ENCODE results near the gene CWC25. TPM values are rescaled to one million over a fixed set of nuclear protein-coding genes. Genes with fewer than 3 reads are reported as not detected.
A peak's percentile ranks its signal among the peaks of the same experiment; 100 is the strongest.

Gene CWC25
- polyA plus RNA-seq (12.7 to 15.3 TPM (median 14.9 TPM) in 3 replicates), polyA minus RNA-seq (5.4 to 8.3 TPM (median 7.5 TPM) in 3 replicates)
- polyA plus RNA-seq (2011; ENCODE audit: low read depth), result 53.7 TPM
- polyA plus RNA-seq (2011; cell fraction: cytosol; rRNA removed), result 8.1 and 10.5 TPM in 2 replicates
- polyA plus RNA-seq (2011; cell fraction: nucleus; rRNA removed), result 40.1 and 44.1 TPM in 2 replicates
- polyA plus RNA-seq (2012; ENCODE audit: low replicate concordance), result 11.6 and 36.1 TPM in 2 replicates
- 5.9 TPM for polyA minus RNA-seq (2011; cell fraction: cytosol; rRNA and poly(A)+ RNA removed)
- 6.0 and 11.3 TPM in 2 replicates for polyA minus RNA-seq (2011; cell fraction: nucleus; rRNA and poly(A)+ RNA removed)

GRCh38 chr17:38824899-38825761, at the start of gene CWC25:
Gene CWC25 (minus strand): TSS chr17:38825321. CDS start chr17:38825183, 138 bp downstream.
- no peaks in the 10 kb centered on the region for H3K9me1 ChIP-seq (ENCODE audit: control insufficient read depth, extremely low read depth, insufficient read depth, low read length)
- peaks cover 14% of the 10 kb centered on the region for H3K4me1 ChIP-seq (ENCODE audit: control insufficient read depth, extremely low read depth, insufficient read depth, low read length)
- peak within 1 kb of the TSS; percentile 90 for H3K4me2 ChIP-seq (ENCODE audit: control insufficient read depth, extremely low read depth, insufficient read depth, low read depth, low read length)
- no peak for FAIRE-seq
- no peaks in the 10 kb centered on the region for H4K20me1 ChIP-seq (ENCODE audit: control insufficient read depth, extremely low read depth, insufficient read depth, low read length)
- peak within 1 kb of the TSS; percentile 96 for H3K9ac ChIP-seq (ENCODE audit: control insufficient read depth, extremely low read depth, insufficient read depth, low read length)
- dilution Hi-C loops (cut with MboI; ENCODE audit: extremely low pct_ligation_motif_present, low sequenced_read_pairs), result no loop called here
- H3K4me3 ChIP-seq (ENCODE audit: control insufficient read depth in 2 of 3, extremely low read depth in 1 of 3, insufficient read depth in 2 of 3, low read depth in 1 of 3, low read length in 3 of 3), result peak within 1 kb of the TSS; percentile 98 to 100 (median 99)
- H3K27ac ChIP-seq (ENCODE audit: control insufficient read depth, insufficient read depth, low read length), result peak within 1 kb of the TSS; percentile 99
- H3K79me2 ChIP-seq (ENCODE audit: control insufficient read depth, insufficient read depth, low read length), result peaks cover 45% of the 10 kb centered on the region
- peak within 1 kb of the TSS; percentile 92 for H2AFZ ChIP-seq (ENCODE audit: control insufficient read depth, low read length)
- H3K27me3 ChIP-seq (ENCODE audit: control insufficient read depth, extremely low read depth, insufficient read depth, low read length), result no peaks in the 10 kb centered on the region
- H3K36me3 ChIP-seq (ENCODE audit: control insufficient read depth in 2 of 2, extremely low read depth in 1 of 2, insufficient read depth in 2 of 2, low read length in 2 of 2), result peaks cover 0 to 9% of the 10 kb centered on the region in 2 experiments
- TF ChIP-seq, protein P1, sequence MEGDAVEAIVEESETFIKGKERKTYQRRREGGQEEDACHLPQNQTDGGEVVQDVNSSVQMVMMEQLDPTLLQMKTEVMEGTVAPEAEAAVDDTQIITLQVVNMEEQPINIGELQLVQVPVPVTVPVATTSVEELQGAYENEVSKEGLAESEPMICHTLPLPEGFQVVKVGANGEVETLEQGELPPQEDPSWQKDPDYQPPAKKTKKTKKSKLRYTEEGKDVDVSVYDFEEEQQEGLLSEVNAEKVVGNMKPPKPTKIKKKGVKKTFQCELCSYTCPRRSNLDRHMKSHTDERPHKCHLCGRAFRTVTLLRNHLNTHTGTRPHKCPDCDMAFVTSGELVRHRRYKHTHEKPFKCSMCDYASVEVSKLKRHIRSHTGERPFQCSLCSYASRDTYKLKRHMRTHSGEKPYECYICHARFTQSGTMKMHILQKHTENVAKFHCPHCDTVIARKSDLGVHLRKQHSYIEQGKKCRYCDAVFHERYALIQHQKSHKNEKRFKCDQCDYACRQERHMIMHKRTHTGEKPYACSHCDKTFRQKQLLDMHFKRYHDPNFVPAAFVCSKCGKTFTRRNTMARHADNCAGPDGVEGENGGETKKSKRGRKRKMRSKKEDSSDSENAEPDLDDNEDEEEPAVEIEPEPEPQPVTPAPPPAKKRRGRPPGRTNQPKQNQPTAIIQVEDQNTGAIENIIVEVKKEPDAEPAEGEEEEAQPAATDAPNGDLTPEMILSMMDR (optimal IDR thresholded peaks at IDR 0.05 in 1 of 3, IDR thresholded peaks at IDR 0.05 in 1 of 3, conservative IDR thresholded peaks at IDR 0.05 in 1 of 3; ENCODE audit: extremely low read depth in 1 of 3, insufficient read depth in 2 of 3, low read length in 3 of 3), result no peak
- TF ChIP-seq EZH2 (IDR thresholded peaks at IDR 0.05; ENCODE audit: low read length), result no peak
- no peaks in the 10 kb centered on the region for H3K9me3 ChIP-seq (ENCODE audit: control insufficient read depth, low read depth, low read length)
- peak; percentile 64 for DNase-seq (ENCODE audit: low read depth, low spot score)

GRCh38 chr17:38873640-38874380, 48.7 kb upstream of the CWC25 start:
- no peaks in the 10 kb centered on the region for H3K27me3 ChIP-seq (ENCODE audit: control insufficient read depth, extremely low read depth, insufficient read depth, low read length)
- peaks cover 28% of the 10 kb centered on the region for H4K20me1 ChIP-seq (ENCODE audit: control insufficient read depth, extremely low read depth, insufficient read depth, low read length)
- H3K4me1 ChIP-seq (ENCODE audit: control insufficient read depth, extremely low read depth, insufficient read depth, low read length), result peaks cover 64% of the 10 kb centered on the region
- peaks cover 85% of the 10 kb centered on the region for H3K79me2 ChIP-seq (ENCODE audit: control insufficient read depth, insufficient read depth, low read length)
- peaks cover 5% of the 10 kb centered on the region for H3K9me1 ChIP-seq (ENCODE audit: control insufficient read depth, extremely low read depth, insufficient read depth, low read length)
- H3K27ac ChIP-seq (ENCODE audit: control insufficient read depth, insufficient read depth, low read length), result no peak overlapping the region
- FAIRE-seq, result no peak
- TF ChIP-seq, protein P1 (optimal IDR thresholded peaks at IDR 0.05 in 1 of 3, IDR thresholded peaks at IDR 0.05 in 1 of 3, conservative IDR thresholded peaks at IDR 0.05 in 1 of 3; ENCODE audit: extremely low read depth in 1 of 3, insufficient read depth in 2 of 3, low read length in 3 of 3), result no peak
- no peak for TF ChIP-seq EZH2 (IDR thresholded peaks at IDR 0.05; ENCODE audit: low read length)
- no peaks in the 10 kb centered on the region for H3K9me3 ChIP-seq (ENCODE audit: control insufficient read depth, low read depth, low read length)
- peaks cover 25 to 29% of the 10 kb centered on the region in 2 experiments for H3K36me3 ChIP-seq (ENCODE audit: control insufficient read depth in 2 of 2, extremely low read depth in 1 of 2, insufficient read depth in 2 of 2, low read length in 2 of 2)
- dilution Hi-C loops (cut with MboI; ENCODE audit: extremely low pct_ligation_motif_present, low sequenced_read_pairs), result no loop called here
- peak overlapping the region in 1 of 3 experiments; percentile 5 for H3K4me3 ChIP-seq (ENCODE audit: control insufficient read depth in 2 of 3, extremely low read depth in 1 of 3, insufficient read depth in 2 of 3, low read depth in 1 of 3, low read length in 3 of 3)
- H2AFZ ChIP-seq (ENCODE audit: control insufficient read depth, low read length), result no peak overlapping the region
- peak overlapping the region; percentile 99 for H3K4me2 ChIP-seq (ENCODE audit: control insufficient read depth, extremely low read depth, insufficient read depth, low read depth, low read length)
- H3K9ac ChIP-seq (ENCODE audit: control insufficient read depth, extremely low read depth, insufficient read depth, low read length), result no peak overlapping the region
- DNase-seq (ENCODE audit: low read depth, low spot score), result no peak
